GM10847 (cell line): Measurements from ENCODE around the gene CD14.

ENCODE experiments used
- POLR2A ChIP-seq: IDR thresholded peaks from 2 replicates; pipeline ENCODE4 v1.6.1; 2011; ENCODE audit not compliant: insufficient read length; ENCODE audit errors: extremely low read depth

The CD14 gene

DNA sequence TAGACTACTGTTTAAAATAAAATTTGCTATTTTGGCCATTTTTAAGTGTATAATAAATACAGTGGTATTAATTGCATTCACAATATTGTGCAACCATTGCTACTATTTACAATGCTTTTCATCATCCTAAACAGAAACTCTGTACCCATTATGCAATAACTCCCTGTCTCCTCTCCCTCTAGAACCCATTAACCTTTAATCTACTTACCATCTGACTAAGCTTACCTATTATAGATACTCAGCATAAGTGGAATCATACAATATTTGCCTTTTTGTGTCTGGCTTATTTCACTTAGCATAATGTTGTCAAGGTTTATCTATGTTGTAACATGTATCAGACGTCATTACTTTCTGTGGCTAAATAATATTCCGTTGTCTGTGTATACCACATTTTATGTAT is 25.9 kb downstream of the CD14 start:
- TF ChIP-seq POLR2A: no peak

DNA sequence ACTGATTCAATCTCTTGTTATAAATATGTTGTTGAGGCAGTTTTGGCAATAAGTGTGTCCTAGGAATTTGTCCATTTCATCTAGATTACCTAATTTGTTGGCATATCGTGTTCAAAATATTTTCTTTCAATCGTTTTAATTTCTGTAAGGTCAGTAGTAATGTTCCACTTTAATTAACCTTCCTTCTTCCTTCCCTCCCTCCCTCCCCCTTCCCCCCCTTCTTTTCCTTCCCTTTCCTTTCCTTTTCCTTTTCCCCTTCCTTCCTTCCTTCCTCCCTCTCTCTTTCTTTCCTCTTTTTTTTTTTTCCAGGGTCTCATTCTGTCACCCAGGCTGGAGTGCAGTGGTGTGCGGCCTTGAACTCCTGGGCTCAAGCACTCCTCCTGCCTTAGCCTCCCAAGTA is 27.1 kb downstream of the CD14 start:
- no peak for TF ChIP-seq POLR2A

DNA sequence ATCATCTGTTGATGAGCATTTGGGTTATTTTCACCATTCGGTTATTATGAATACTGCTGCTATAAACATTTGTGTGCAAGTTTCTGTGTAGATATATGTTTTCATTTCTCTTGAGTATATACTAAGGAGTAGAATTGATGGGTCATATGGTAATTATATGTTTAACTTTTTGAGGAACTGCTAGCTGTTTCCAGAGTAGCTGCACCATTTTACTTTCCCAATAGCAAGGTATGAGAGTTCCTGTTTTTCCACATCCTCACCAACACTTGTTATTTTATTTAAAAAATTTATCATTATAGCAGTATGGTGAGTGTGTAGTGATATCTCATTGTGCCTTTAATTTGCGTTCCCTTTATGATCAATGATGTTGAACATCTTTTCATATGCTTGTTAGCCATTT is 29.2 kb downstream of the CD14 start:
- no peak for TF ChIP-seq POLR2A

DNA sequence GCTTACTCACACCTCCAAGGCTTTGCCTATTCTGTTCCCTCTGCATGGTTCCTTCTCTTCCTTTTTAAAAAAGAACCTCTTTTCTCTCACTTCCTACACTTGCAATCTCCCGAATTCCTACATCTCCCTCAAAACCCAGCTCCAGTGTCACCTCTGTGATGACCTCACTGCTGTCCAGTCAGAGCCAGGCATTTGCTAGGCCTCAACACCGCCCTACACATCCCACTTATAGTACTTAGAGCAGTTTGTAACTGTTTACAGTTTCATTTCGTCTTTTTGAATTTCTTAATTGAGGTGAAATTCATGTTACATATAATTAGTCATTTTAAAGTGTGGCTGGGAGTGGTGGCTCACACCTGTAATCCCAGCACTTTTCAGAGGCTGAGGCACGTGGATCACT is 30.8 kb downstream of the CD14 start:
- no peak for TF ChIP-seq POLR2A

DNA sequence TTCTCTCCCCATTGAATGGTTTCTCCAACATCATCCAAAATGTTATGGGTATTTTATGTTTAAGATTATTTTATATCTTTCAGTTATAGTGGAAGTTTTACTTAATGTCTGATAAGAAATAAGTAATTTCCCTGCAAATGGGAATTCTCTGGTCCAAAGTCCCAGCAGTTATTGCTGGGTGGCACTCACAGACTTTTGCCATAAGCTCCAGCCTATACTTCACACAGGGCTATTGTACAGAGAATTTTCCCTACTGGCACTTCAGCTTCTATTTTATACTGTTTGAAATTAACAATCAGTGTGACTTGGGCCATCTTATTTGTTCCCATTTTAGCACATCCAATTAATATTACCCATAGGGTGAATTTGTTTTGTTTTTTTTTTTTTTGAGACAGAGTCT is 32.9 kb downstream of the CD14 start:
- no peak for TF ChIP-seq POLR2A

DNA sequence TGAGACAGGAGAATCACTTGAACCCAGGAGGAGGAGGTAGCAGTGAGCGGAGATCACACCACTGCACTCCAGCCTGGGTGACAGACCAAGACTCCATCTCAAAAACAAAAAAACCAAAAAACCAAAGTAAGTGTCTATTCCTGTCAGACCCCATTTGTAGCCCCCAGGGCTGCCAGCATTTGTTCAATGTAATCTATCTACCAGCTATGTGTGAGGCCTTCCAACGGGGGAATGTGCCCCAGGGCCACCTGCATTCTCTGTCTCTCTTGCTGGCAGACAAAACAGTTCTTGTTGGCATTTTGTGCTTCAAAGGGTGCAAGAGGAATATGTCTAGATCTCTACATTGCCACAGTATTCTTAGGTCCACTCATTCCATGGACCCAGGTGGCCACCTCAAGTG is 34.1 kb downstream of the CD14 start:
- no peak for TF ChIP-seq POLR2A

DNA sequence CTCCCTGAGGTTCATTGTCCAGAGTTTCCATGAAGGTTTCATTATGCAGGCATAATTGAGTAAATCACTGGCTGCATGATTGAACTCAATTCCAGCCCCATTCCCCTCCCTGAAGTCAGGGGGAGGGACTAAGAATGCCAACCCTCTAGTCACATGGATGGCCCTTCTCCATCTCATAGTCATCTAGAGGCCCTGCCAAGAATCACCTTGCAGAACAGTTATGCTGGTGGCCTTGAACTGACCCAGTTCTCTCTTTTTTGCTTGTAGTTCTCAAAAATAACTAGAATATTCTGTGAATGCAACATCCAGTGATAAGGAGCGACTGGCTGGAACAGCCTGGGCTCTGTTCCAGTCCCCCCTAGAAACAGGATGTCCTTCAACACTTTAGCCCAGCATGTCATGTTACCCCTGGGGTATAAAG is 36.6 kb downstream of the CD14 start:
- no peak for TF ChIP-seq POLR2A

DNA sequence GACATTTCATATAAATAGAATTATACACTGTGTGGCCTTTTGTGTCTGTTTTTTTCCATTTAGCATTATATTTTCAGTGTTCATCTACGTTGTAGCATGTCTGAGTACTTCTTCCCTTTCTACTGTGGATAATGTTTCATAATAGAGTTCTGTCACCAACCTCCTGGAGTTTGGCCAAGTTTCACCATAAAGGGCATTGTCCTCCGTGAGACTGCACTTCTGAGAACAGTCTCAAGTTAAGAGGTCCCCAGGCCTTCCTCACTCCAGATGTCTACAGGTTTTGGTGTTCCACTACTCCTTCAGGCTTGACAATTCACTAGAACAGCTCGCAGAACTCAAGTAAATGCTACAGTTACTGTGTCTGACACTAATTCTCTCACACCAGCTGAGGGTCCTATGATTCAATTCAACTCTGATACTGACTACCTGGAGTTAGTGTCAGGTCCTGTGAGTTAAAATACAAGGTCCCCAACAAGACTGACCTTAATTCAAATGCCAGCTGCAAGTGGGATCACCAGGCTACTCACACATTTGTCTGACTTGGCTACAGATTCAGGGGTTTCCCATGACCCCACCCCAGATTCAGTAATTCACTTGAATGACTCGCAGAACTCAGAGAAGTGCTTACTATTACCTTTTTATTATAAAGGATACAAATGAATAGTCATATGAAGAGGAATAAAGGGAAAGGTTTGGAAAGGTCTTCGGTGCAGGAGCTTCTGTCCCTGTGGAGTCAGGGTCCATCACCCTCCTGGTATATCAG is 37.3 kb downstream of the CD14 start:
- TF ChIP-seq POLR2A: no peak

DNA sequence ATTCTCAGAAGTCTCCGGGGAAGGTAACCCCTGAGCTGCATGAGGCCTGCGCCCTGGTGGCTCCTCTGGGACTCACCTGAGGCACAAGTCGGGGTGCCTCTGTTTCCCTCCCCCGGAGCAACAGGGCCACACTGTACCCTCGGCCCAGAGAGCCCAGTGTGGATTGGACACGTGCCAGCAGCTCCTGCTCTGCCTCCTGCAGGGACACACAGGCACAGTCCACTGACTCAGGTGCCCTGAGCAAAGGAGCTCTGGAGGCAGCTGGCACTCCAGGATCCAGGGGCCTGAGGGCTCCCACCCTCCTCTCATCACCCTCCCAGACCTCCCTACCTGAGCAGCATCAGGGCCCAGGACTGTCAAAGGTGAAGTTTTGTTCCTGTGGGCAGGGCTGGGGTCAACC is 38.8 kb downstream of the CD14 start:
- no peak for TF ChIP-seq POLR2A

DNA sequence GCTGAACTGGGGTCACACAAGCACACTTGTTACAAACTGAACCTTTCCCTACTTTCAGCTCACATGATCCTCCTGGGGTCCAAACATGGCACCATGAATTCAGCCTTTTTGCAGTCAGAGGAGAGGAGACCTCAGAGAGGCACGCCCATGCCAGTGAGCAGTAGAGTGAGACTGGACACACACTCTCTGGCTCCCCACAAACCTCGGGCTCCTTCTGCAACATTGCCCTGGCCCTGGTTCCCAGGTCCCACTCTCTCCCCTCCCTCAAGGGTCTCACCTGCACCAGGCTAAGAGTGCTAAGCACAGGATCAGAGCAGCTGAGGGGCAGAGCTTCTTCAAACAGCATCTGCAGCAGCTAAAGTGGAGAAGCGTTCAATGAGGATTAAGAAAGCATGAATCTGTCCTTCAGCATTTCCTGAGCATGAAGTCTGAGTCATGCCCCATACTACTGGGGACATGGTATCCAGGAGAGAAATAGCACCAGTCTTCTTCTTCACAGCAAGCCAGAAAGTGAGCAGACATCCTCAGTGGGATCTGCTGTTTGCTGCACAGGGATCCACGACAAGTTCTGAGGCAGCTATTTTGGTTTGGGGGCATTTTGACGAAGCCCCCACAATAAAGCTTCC is 41.1 kb downstream of the CD14 start:
- TF ChIP-seq POLR2A: no peak

DNA sequence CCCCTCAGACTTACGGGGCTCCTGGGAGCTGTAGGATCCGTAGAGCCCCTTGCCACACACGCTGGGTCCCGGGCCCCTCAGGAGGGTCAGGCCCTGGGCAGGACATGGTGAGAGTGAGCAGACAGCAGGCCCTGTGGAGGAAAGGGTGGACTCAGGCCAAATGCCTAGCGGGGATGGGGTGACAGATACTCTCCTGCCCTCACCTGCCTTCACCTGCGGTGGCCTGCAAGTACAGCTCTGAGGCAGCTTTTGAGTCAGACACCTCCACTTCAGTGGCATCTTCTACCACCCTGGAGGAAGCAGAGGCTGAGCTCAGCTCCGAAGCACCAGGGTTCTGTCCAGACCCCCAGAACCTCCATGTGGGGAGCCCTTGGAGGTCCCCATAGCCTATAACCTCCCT is 42.1 kb downstream of the CD14 start:
- TF ChIP-seq POLR2A: no peak

DNA sequence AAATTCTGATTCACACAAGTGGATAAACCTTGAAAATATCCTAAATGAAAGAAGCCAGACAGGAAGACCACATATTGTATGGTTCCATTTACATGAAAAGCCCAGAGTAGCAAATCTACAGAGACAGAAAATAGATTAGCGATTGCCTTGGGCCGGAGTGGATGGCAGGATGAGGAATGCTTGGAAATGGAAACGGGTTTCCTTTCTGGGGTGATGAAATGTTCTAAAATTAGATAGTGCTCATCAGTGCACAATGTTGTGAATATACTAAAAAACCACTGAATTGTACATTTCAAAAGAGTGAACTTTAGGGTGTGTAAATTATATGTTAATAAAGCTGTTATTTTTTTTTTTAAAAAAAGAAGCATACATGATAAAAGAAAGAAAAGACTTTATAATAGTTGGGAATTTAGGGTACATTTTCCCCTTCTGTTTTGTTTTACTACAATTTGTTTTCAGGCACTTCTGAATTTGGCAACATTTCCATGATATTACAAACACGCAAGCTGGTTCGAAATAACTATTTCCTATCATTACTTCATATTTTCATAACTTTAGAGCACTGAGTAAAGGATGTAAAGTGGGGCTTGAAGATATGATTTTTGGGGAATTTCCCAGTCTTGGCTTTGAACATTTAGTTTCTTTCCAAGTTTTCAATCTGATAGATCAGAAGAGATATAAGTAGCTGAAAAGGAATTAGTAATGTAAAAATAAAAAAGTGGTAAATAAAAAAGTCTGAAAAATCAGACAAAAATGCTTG is 44.5 kb downstream of the CD14 start:
- TF ChIP-seq POLR2A: no peak

DNA sequence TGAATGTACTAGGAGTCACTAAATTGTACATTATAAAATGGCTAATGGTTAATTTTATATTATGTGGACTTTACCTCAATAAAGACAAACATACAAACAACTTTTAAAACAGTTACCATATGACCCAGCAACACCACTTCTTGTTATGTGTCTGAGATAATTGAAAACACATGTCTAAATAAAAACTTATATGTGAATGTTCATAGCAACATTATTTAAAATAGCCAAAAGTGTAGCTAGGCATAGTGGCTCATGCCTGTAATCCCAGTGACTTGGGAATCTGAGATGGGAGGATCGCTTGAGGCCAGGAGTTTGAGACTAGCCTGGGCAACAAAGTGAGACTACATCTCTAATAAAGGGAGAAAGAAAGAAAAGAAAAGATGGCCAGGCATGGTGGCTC is 45.5 kb downstream of the CD14 start:
- TF ChIP-seq POLR2A: no peak
